Measurements from ENCODE around the gene RUSF1.

GRCh38 chr16:31451201-31451600 is 57.0 kb downstream of the RUSF1 start:
- TF ChIP-seq CTCF (conservative IDR thresholded peaks at IDR 0.05 in 1 of 2, IDR thresholded peaks at IDR 0.05 in 1 of 2; ENCODE audit: extremely low read depth in 1 of 2, insufficient read depth in 1 of 2, low read depth in 1 of 2, low read length in 2 of 2): no peak
- TF ChIP-seq EZH2 (IDR thresholded peaks at IDR 0.05; ENCODE audit: borderline replicate concordance, low read length): no peak

Measured in mammary epithelial cell (primary cell).